K562 (cell line): ENCODE results near the gene SRC. TPM values are rescaled to one million over a fixed set of nuclear protein-coding genes. Genes with fewer than 3 reads are reported as not detected.
A peak's percentile ranks its signal among the peaks of the same experiment; 100 is the strongest.

Experiments
- CHCHD3 ChIP-seq: fragments of 250-450 bp; sonication (Bioruptor Pico); IDR thresholded peaks from 2 replicates; pipeline ENCODE4 v2.1.2; 2022; ENCODE audit warnings: mild to moderate bottlenecking
- CREM ChIP-seq: IDR thresholded peaks from 2 replicates; pipeline ENCODE4 v1.6.1; 2014; ENCODE audit warnings: antibody characterized with exemption, low read depth
- ETS1 ChIP-seq: conservative IDR thresholded peaks from 2 replicates; pipeline ENCODE4 v1.6.1; 2011; ENCODE audit warnings: low read depth, mild to moderate bottlenecking, low read length; ENCODE audit not compliant: control insufficient read depth
- ETV1 ChIP-seq: fragments of 450-650 bp; conservative IDR thresholded peaks from 2 replicates; pipeline ENCODE4 v1.6.1; 2016; ENCODE audit warnings: missing genetic modification characterization, control low read depth, low read depth, missing compliant biosample characterization
- ETV5 ChIP-seq: sonication (generic); formaldehyde crosslinking; IDR thresholded peaks from 2 replicates; pipeline ENCODE4 v1.4.0; 2020; ENCODE audit warnings: low read depth, mild to moderate bottlenecking, missing genetic modification reagents
- EWSR1 ChIP-seq: fragments of 450-650 bp; IDR thresholded peaks from 2 replicates; pipeline ENCODE4 v1.6.1; 2018; ENCODE audit warnings: borderline replicate concordance, mild to moderate bottlenecking, low read depth, moderate library complexity; ENCODE audit not compliant: partially characterized antibody
- IRF9 ChIP-seq: fragments of 450-650 bp; IDR thresholded peaks from 2 replicates; pipeline ENCODE4 v1.6.1; 2016; ENCODE audit warnings: missing biosample characterization, missing genetic modification characterization
- KLF16 ChIP-seq: IDR thresholded peaks from 2 replicates; pipeline ENCODE4 v1.6.1; 2016; ENCODE audit warnings: antibody characterized with exemption
- MAZ ChIP-seq, 2 experiments: fragments of 450-650 bp in 1 of 2; sonication (generic) in 1 of 2; formaldehyde crosslinking; IDR thresholded peaks in 1 of 2; conservative IDR thresholded peaks in 1 of 2; 2 replicates each; pipeline versions ENCODE4 v1.4.0 to v1.5.0; 2020; ENCODE audit warnings: mild to moderate bottlenecking in 1 of 2, missing genetic modification reagents in 1 of 2
- RBFOX2 ChIP-seq: fragments of 200-400 bp; formaldehyde crosslinking; IDR thresholded peaks from 2 replicates; pipeline ENCODE4 v1.6.1; 2017; ENCODE audit warnings: low read depth, mild to moderate bottlenecking, low read length, moderate library complexity
- TEAD1 ChIP-seq, 2 experiments: fragments of 450-650 bp in 1 of 2; sonication (generic) in 1 of 2; formaldehyde crosslinking; IDR thresholded peaks; 2 replicates each; pipeline versions ENCODE4 v1.4.0 to v1.8.0; 2020 to 2022; ENCODE audit warnings: mild to moderate bottlenecking in 2 of 2, missing genetic modification reagents in 1 of 2
- TEAD4 ChIP-seq, 2 experiments: sonication (generic) in 1 of 2; formaldehyde crosslinking in 1 of 2; IDR thresholded peaks; 2 replicates each; pipeline versions ENCODE4 v1.6.1 to v1.8.0; 2012 to 2022; ENCODE audit warnings: borderline replicate concordance in 1 of 2, inconsistent platforms in 1 of 2, low read length in 1 of 2, mild to moderate bottlenecking in 1 of 2, missing genetic modification reagents in 1 of 2
- THAP12 ChIP-seq: fragments of 250-450 bp; sonication (Bioruptor Pico); IDR thresholded peaks from 2 replicates; pipeline ENCODE4 v1.9.0; 2021; ENCODE audit warnings: mild to moderate bottlenecking, inconsistent platforms
- YY1 ChIP-seq, 3 experiments: IDR thresholded peaks; 2 replicates each; pipeline ENCODE4 v1.6.1; 2011; ENCODE audit warnings: low read length in 2 of 3, mild to moderate bottlenecking in 2 of 3, moderate library complexity in 2 of 3, borderline replicate concordance in 1 of 3, control low read depth in 1 of 3, low read depth in 1 of 3; ENCODE audit not compliant: insufficient read depth in 3 of 3, insufficient replicate concordance in 2 of 3, control insufficient read depth in 1 of 3, insufficient read length in 1 of 3; ENCODE audit errors: extremely low read depth in 1 of 3
- ZBTB1 ChIP-seq: sonication (generic); formaldehyde crosslinking; IDR thresholded peaks from 2 replicates; pipeline ENCODE4 v1.8.1; 2023; ENCODE audit warnings: missing genetic modification reagents, low read depth, mild to moderate bottlenecking, borderline replicate concordance
- ZNF174 ChIP-seq: fragments of 250-450 bp; sonication (Bioruptor Pico); IDR thresholded peaks from 2 replicates; pipeline ENCODE4 v1.4.0; 2020; ENCODE audit warnings: mild to moderate bottlenecking
- ZNF586 ChIP-seq: fragments of 450-650 bp; formaldehyde crosslinking; conservative IDR thresholded peaks from 2 replicates; pipeline ENCODE4 v1.4.0; 2020; ENCODE audit warnings: mild to moderate bottlenecking, moderate library complexity
- ZNF639 ChIP-seq, 2 experiments: fragments of 200-800 bp in 1 of 2; sonication (Bioruptor generic) in 1 of 2; sonication (generic) in 1 of 2; formaldehyde crosslinking in 1 of 2; IDR thresholded peaks in 1 of 2; conservative IDR thresholded peaks in 1 of 2; 2 replicates each; pipeline versions ENCODE4 v1.5.0 to v1.6.1; 2016 to 2020; ENCODE audit warnings: missing compliant biosample characterization in 1 of 2, missing genetic modification characterization in 1 of 2, missing genetic modification reagents in 1 of 2
- polyA plus RNA-seq, 8 experiments: library from polyadenylated mRNA; depleted of rRNA in 4 of 8; stranded (reverse) in 5 of 8; unstranded in 3 of 8; fragments of >200 nt; fragmentation: Nextera tagmentation in 2 of 8; fragmentation: Illumina TruSeq in 1 of 8; extraction: Ambion mirVana in 2 of 8; extraction: Trizol in 1 of 8; gene quantifications; 2 replicates each; pipeline versions ENCODE4 v1.2.1 to v1.2.3, GENCODE V29; 2011 to 2014; ENCODE audit warnings: inconsistent platforms in 1 of 8, missing spikeins in 1 of 8
- total RNA-seq, 7 experiments: library from RNA; depleted of rRNA in 6 of 7; stranded (reverse); fragments of >200 nt in 6 of 7; fragmentation: Illumina TruSeq in 2 of 7; extraction: Trizol in 2 of 7; gene quantifications; 2 replicates each; pipeline versions ENCODE4 v1.2.1 to v1.2.3, GENCODE V29; 2011 to 2021; ENCODE audit warnings: low replicate concordance in 1 of 7

The SRC gene
- total and polyA plus RNA-seq, 9 of the 15 experiments (the other 6 are each of a cell fraction or from before 2014, with no cell fraction given): 0.06 to 8.5 (median 3.1) TPM

GRCh38 chr20:37384683-37385174 lies 38.8 kb downstream of the SRC start (continued):
- TF ChIP-seq IRF9 (tag): no peak
- TF ChIP-seq ETV1 (tag): 0 out of 2 replicates have a peak, but pooled peaks have one; percentile 36
- TF ChIP-seq ZBTB1 (CRISPR knock-in tag): no peak
- no peak for TF ChIP-seq TEAD1 (CRISPR knock-in tag; IDR thresholded peaks at IDR 0.05)
- TF ChIP-seq YY1 (IDR thresholded peaks at IDR 0.05; ENCODE audit: borderline replicate concordance in 1 of 3, control insufficient read depth in 1 of 3, extremely low read depth in 1 of 3, insufficient read depth in 3 of 3, insufficient read length in 1 of 3, insufficient replicate concordance in 2 of 3, low read depth in 1 of 3, low read length in 2 of 3): peak in 1 of 3 experiments; percentile 64
- TF ChIP-seq TEAD4 (IDR thresholded peaks at IDR 0.05; ENCODE audit: low read length): no peak
- no peak for TF ChIP-seq TEAD4 (CRISPR knock-in tag; IDR thresholded peaks at IDR 0.05; ENCODE audit: borderline replicate concordance)
- peak; percentile 61 for TF ChIP-seq ETS1
- no peak for TF ChIP-seq ZNF174 (CRISPR knock-in tag)
- no peak for TF ChIP-seq THAP12 (CRISPR knock-in tag)
- TF ChIP-seq KLF16: peak; percentile 42; the same call in 1 of the 2 replicates
- TF ChIP-seq MAZ (CRISPR knock-in tag; conservative IDR thresholded peaks at IDR 0.05 in 1 of 2, IDR thresholded peaks at IDR 0.05 in 1 of 2): peak; percentile 52 to 73
- no peak for TF ChIP-seq ZNF586 (CRISPR knock-in tag)
- peak in 1 of 2 experiments; percentile 74; a peak in 2 of 4 replicates for TF ChIP-seq ZNF639 (CRISPR knock-in tag; conservative IDR thresholded peaks at IDR 0.05 in 1 of 2, IDR thresholded peaks at IDR 0.05 in 1 of 2)
- no peak for TF ChIP-seq CHCHD3 (CRISPR knock-in tag)
- peak; percentile 81 for TF ChIP-seq RBFOX2
- TF ChIP-seq CREM: peak; percentile 54; the same call in 1 of the 2 replicates
- TF ChIP-seq ETV5: peak; percentile 87
- TF ChIP-seq EWSR1: no peak
